ENCODE measurements around the gene COL4A3.

The COL4A3 gene

GRCh38 chr2:227163998-227164762 is at the start of gene COL4A3, which contains the start of gene COL4A4:
Gene COL4A3, plus strand, starts transcription at chr2:227164624. Its CDS starts 103 bp downstream, at chr2:227164727.
Gene COL4A4, minus strand, starts transcription at chr2:227164205. Its CDS starts 16,722 bp downstream, at chr2:227147483.
- peak within 1 kb of the TSS; percentile 83 to 93 (median 89) for H3K4me2 ChIP-seq
- H3K9ac ChIP-seq = peak within 1 kb of the TSS in 1 of 11 experiments; percentile 44; a peak in 1 of 22 replicates
- peak within 1 kb of the TSS; percentile 39 to 69 (median 56) for H3K4me3 ChIP-seq
- H3K36me3 ChIP-seq = no peaks in the 10 kb centered on the region
- TF ChIP-seq Cebpa-rat (IDR thresholded peaks at IDR 0.05) = no peak
- no peaks in the 10 kb centered on the region for H4K20me1 ChIP-seq
- H3K27ac ChIP-seq = no peak within 1 kb of the TSS
- peaks cover 29 to 49% (median 35%) of the 10 kb centered on the region in 11 experiments for H3K27me3 ChIP-seq
- H3K4me1 ChIP-seq = peaks cover 0 to 15% (median 10%) of the 10 kb centered on the region in 10 experiments; a peak in 15 of 20 replicates
- H3K9me3 ChIP-seq (replicated peaks in 1 of 11) = peaks cover 4 to 18% (median 13%) of the 10 kb centered on the region in 11 experiments; a peak in 16 of 22 replicates

GRCh38 chr2:227115761-227116160 is 48.7 kb upstream of the COL4A3 start:
- no peaks in the 10 kb centered on the region for H3K27me3 ChIP-seq
- H3K4me3 ChIP-seq = no peak overlapping the region

GRCh38 chr2:227117027-227117426 is 47.4 kb upstream of the COL4A3 start:
- no peak overlapping the region; a peak in 1 of 22 replicates for H3K27ac ChIP-seq
- H3K4me3 ChIP-seq = no peak overlapping the region
- no peaks in the 10 kb centered on the region for H3K9me3 ChIP-seq (replicated peaks in 1 of 11)
- H3K9ac ChIP-seq = no peak overlapping the region
- H3K4me2 ChIP-seq = peak overlapping the region in 6 of 11 experiments; percentile 2 to 40 (median 14); a peak in 6 of 22 replicates
- H3K4me1 ChIP-seq = peaks cover 12 to 30% (median 22%) of the 10 kb centered on the region in 10 experiments
- H4K20me1 ChIP-seq = no peaks in the 10 kb centered on the region
- TF ChIP-seq Cebpa-rat (IDR thresholded peaks at IDR 0.05) = no peak
- no peaks in the 10 kb centered on the region for H3K36me3 ChIP-seq
- no peaks in the 10 kb centered on the region for H3K27me3 ChIP-seq

More at GRCh38 chr2:227115761-227116160, 48.7 kb upstream of the COL4A3 start:
- Histone ChIP-seq H3K4me1 (peaks cover 12 to 30% (median 22%) of the 10 kb centered on the region in 10 experiments), H3K4me2 (peak overlapping the region in 2 of 11 experiments; percentile 33 to 40; a peak in 3 of 22 replicates), H4K20me1 (no peaks in the 10 kb centered on the region), H3K9me3 (replicated peaks in 1 of 11) (no peaks in the 10 kb centered on the region), H3K36me3 (no peaks in the 10 kb centered on the region), H3K27ac (no peak overlapping the region), H3K9ac (no peak overlapping the region)
- no peak for TF ChIP-seq Cebpa-rat (IDR thresholded peaks at IDR 0.05)

- H3K27me3 ChIP-seq = no peaks in the 10 kb centered on the region
- TF ChIP-seq Cebpa-rat (IDR thresholded peaks at IDR 0.05) = no peak
- peaks cover 12 to 30% (median 22%) of the 10 kb centered on the region in 10 experiments for H3K4me1 ChIP-seq
- H3K4me3 ChIP-seq = no peak overlapping the region
- no peaks in the 10 kb centered on the region for H3K9me3 ChIP-seq (replicated peaks in 1 of 11)
- no peaks in the 10 kb centered on the region for H3K36me3 ChIP-seq
- peak overlapping the region; percentile 24 to 64 (median 40); a peak in 21 of 22 replicates for H3K4me2 ChIP-seq
- H3K9ac ChIP-seq = no peak overlapping the region
- peak overlapping the region in 4 of 11 experiments; percentile 1 to 33 (median 20); a peak in 4 of 22 replicates for H3K27ac ChIP-seq
- H4K20me1 ChIP-seq = no peaks in the 10 kb centered on the region
Observed at GRCh38 chr2:227117852-227118251, 46.6 kb upstream of the COL4A3 start.

GRCh38 chr2:227118353-227118752 is 46.1 kb upstream of the COL4A3 start:
- H4K20me1 ChIP-seq = no peaks in the 10 kb centered on the region
- no peak overlapping the region for H3K9ac ChIP-seq
- no peaks in the 10 kb centered on the region for H3K36me3 ChIP-seq
- no peaks in the 10 kb centered on the region for H3K9me3 ChIP-seq (replicated peaks in 1 of 11)
- peak overlapping the region; percentile 24 to 64 (median 40); a peak in 19 of 22 replicates for H3K4me2 ChIP-seq
- H3K4me3 ChIP-seq = no peak overlapping the region
- peak overlapping the region in 3 of 11 experiments; percentile 10 to 33 (median 31); a peak in 3 of 22 replicates for H3K27ac ChIP-seq
- no peaks in the 10 kb centered on the region for H3K27me3 ChIP-seq
- no peak for TF ChIP-seq Cebpa-rat (IDR thresholded peaks at IDR 0.05)
- peaks cover 12 to 30% (median 22%) of the 10 kb centered on the region in 10 experiments for H3K4me1 ChIP-seq

- Histone ChIP-seq H3K9ac (no peak overlapping the region), H4K20me1 (no peaks in the 10 kb centered on the region), H3K4me3 (no peak overlapping the region), H3K27ac (no peak overlapping the region), H3K36me3 (no peaks in the 10 kb centered on the region), H3K9me3 (replicated peaks in 1 of 11) (no peaks in the 10 kb centered on the region), H3K27me3 (no peaks in the 10 kb centered on the region), H3K4me1 (no peaks in the 10 kb centered on the region), H3K4me2 (no peak overlapping the region)
- no peak for TF ChIP-seq Cebpa-rat (IDR thresholded peaks at IDR 0.05)
Observed at GRCh38 chr2:227123697-227124096, 40.7 kb upstream of the COL4A3 start.

GRCh38 chr2:227124811-227125210 is 39.6 kb upstream of the COL4A3 start:
- Histone ChIP-seq H3K27ac (no peak overlapping the region), H3K9me3 (replicated peaks in 1 of 11) (no peaks in the 10 kb centered on the region), H3K36me3 (no peaks in the 10 kb centered on the region), H4K20me1 (no peaks in the 10 kb centered on the region), H3K4me1 (no peaks in the 10 kb centered on the region), H3K27me3 (no peaks in the 10 kb centered on the region), H3K4me3 (no peak overlapping the region), H3K9ac (no peak overlapping the region), H3K4me2 (no peak overlapping the region)
- TF ChIP-seq Cebpa-rat (IDR thresholded peaks at IDR 0.05) = no peak

- Histone ChIP-seq H3K36me3 (no peaks in the 10 kb centered on the region), H3K9ac (no peak overlapping the region), H3K27me3 (no peaks in the 10 kb centered on the region), H4K20me1 (no peaks in the 10 kb centered on the region), H3K4me1 (no peaks in the 10 kb centered on the region), H3K27ac (no peak overlapping the region), H3K9me3 (replicated peaks in 1 of 11) (no peaks in the 10 kb centered on the region), H3K4me2 (no peak overlapping the region), H3K4me3 (no peak overlapping the region)
- no peak for TF ChIP-seq Cebpa-rat (IDR thresholded peaks at IDR 0.05)
Observed at GRCh38 chr2:227125506-227125905, 38.9 kb upstream of the COL4A3 start.

GRCh38 chr2:227127201-227127600 is 37.2 kb upstream of the COL4A3 start:
- Histone ChIP-seq H3K9me3 (replicated peaks in 1 of 11) (no peaks in the 10 kb centered on the region), H3K27ac (no peak overlapping the region), H3K4me3 (no peak overlapping the region), H3K4me1 (no peaks in the 10 kb centered on the region), H3K36me3 (no peaks in the 10 kb centered on the region), H3K4me2 (no peak overlapping the region), H3K27me3 (no peaks in the 10 kb centered on the region), H4K20me1 (no peaks in the 10 kb centered on the region), H3K9ac (no peak overlapping the region)
- TF ChIP-seq Cebpa-rat (IDR thresholded peaks at IDR 0.05) = no peak
